HFFc6 (cell line): ENCODE data around the gene SCAANT1. TPM values are rescaled to one million over a fixed set of nuclear protein-coding genes. Genes with fewer than 3 reads are reported as not detected.

Experiments
- DNase-seq: peaks from one replicate; pipeline ENCODE4 v3.0.0-alpha.2; 2018
- H3K27ac Mint-ChIP-seq: 2 replicates; pipeline ENCODE4 v1.8.0; 2020; ENCODE audit warnings: mild to moderate bottlenecking, mixed read lengths
- H3K27me3 Mint-ChIP-seq: 2 replicates; pipeline ENCODE4 v1.8.0; 2021; ENCODE audit warnings: mild to moderate bottlenecking, moderate library complexity, mixed read lengths; ENCODE audit not compliant: insufficient read depth
- H3K36me3 Mint-ChIP-seq: 2 replicates; pipeline ENCODE4 v1.8.0; 2021; ENCODE audit warnings: low read depth, mixed read lengths
- H3K4me1 Mint-ChIP-seq: 2 replicates; pipeline ENCODE4 v1.8.0; 2020; ENCODE audit warnings: low read depth, mixed read lengths
- H3K4me3 Mint-ChIP-seq: 2 replicates; pipeline ENCODE4 v1.8.0; 2020; ENCODE audit warnings: mild to moderate bottlenecking, moderate library complexity, mixed read lengths
- H3K9me3 Mint-ChIP-seq: 2 replicates; pipeline ENCODE4 v1.8.0; 2020; ENCODE audit warnings: mild to moderate bottlenecking, mixed read lengths
- CTCF ChIP-seq: fragments of 200-600 bp; sonication (generic); IDR thresholded peaks from 2 replicates; pipeline ENCODE4 v1.5.0; 2021; ENCODE audit warnings: antibody characterized with exemption, mild to moderate bottlenecking
- total RNA-seq, 6 experiments: library from RNA; stranded (reverse); fragmentation: NEBNext Ultra II Directional; extraction: Animal tissue kit (Norgen Biotek cat#: 25700); gene quantifications; 2 replicates in 1 of 6; 3 replicates in 5 of 6; pipeline ENCODE4 v1.2.3, GENCODE V29; 2021

Gene SCAANT1
- total RNA-seq, 6 experiments from 2014 or later = not detected

GRCh38 chr3:63874769-63875168 lies 37.4 kb downstream of the SCAANT1 start:
- H3K27ac Mint-ChIP-seq = no peak overlapping the region
- no peaks in the 10 kb centered on the region for H3K9me3 Mint-ChIP-seq
- H3K27me3 Mint-ChIP-seq = no peaks in the 10 kb centered on the region
- peaks cover 52% of the 10 kb centered on the region for H3K4me1 Mint-ChIP-seq
- no peaks in the 10 kb centered on the region for H3K36me3 Mint-ChIP-seq
- TF ChIP-seq CTCF = no peak
- no peak overlapping the region for H3K4me3 Mint-ChIP-seq
- DNase-seq = no peak

DNA sequence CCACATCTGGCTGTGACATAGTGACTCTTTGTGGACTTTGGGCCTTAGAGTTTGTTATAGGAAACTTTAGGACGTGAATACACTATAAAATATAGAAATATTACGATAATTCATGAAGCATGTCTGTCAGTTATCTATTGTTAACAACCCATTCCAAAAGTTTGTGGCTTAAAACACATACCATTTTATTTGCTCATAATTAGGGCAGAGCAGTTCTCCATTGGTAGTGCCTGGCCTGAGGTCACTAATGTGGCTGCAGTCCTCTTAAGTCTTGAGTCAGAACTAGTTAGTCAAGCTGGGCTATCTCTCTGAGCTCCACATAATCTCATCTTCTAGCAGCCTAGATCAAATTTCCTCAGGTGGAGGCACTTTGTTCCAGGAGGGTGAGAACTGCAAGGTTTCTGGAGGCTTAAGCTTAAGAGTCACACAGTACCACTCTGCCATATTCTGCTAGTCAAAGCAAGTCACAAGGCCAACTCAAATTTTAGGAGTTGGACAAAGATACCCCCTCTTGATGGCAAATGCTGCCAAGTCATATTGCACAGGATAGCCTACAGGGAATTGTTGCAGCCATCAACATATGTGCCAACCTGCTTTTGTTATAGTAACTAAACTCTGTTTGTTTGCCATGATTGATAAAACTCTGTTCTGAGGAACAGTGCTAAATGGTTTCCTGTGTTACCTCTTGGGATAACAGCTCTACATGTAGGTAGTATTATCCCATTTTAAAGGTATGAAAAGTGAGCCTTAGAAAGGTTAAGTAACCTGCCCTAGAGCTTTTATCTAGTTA lies 39.9 kb downstream of the SCAANT1 start:
- Mint-ChIP-seq H3K36me3 (0 out of 2 replicates have a peak, but pooled peaks cover 1% of the 10 kb centered on the region), H3K9me3 (no peaks in the 10 kb centered on the region), H3K4me3 (peak overlapping the region; percentile 51), H3K27ac (peak overlapping the region; percentile 66), H3K4me1 (peaks cover 36% of the 10 kb centered on the region), H3K27me3 (no peaks in the 10 kb centered on the region)
- peak; percentile 84 for DNase-seq
- no peak for TF ChIP-seq CTCF

DNA sequence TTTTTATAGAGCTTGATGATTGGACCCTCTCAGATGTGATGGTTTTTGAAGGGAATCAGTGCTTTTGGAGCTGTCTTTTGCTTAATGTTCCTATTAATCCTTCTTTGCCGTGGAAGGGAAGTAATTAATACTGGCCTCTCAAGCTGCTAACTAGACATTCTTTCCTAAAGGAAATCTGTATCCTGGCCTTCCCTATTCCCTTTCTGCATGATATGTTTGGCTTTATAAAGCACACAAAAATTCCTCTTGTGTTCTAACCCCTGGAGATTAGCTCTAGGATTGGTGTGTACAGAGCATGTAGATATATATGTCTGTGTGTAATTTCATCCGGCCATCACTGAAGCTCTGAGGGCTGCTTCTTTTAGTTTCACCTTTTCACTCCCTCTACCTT lies 41.6 kb downstream of the SCAANT1 start:
- Mint-ChIP-seq H3K27me3 (no peaks in the 10 kb centered on the region), H3K36me3 (peaks cover 12% of the 10 kb centered on the region), H3K9me3 (no peaks in the 10 kb centered on the region), H3K4me3 (no peak overlapping the region), H3K27ac (no peak overlapping the region), H3K4me1 (peaks cover 22% of the 10 kb centered on the region)
- DNase-seq = no peak
- TF ChIP-seq CTCF = no peak

- no peak overlapping the region for H3K27ac Mint-ChIP-seq
Observed at GRCh38 chr3:63869940-63870614, 42.1 kb downstream of the SCAANT1 start.

DNA sequence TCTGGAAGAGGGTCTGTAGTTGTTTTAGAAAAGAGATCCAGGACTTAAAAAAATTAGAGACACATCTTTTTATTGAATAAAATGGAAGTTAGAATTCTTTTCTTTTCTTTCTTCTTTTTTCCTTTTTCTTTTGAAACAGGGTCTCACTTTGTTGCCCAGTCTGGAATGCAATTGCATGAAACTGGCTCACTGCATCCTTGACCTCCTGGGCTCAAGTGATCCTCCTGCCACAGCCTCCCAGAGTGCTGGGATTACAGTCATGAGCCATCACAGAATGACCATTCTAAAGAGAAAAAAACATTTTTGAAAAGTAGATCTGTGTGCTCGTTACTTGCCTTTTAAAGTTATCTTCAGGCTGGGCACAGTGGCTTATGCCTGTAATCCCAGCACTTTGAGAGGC lies 45.0 kb downstream of the SCAANT1 start:
- Mint-ChIP-seq H3K4me3 (no peak overlapping the region), H3K27ac (no peak overlapping the region), H3K4me1 (peaks cover 29% of the 10 kb centered on the region), H3K27me3 (peaks cover 5% of the 10 kb centered on the region), H3K9me3 (no peaks in the 10 kb centered on the region), H3K36me3 (peaks cover 19% of the 10 kb centered on the region)
- no peak for DNase-seq
- TF ChIP-seq CTCF = no peak

More at GRCh38 chr3:63869940-63870614, 42.1 kb downstream of the SCAANT1 start:
- TF ChIP-seq CTCF = no peak
- H3K27me3 Mint-ChIP-seq = no peaks in the 10 kb centered on the region
- no peaks in the 10 kb centered on the region for H3K9me3 Mint-ChIP-seq
- no peak for DNase-seq
- peaks cover 23% of the 10 kb centered on the region for H3K4me1 Mint-ChIP-seq
- no peak overlapping the region for H3K4me3 Mint-ChIP-seq
- peaks cover 14% of the 10 kb centered on the region for H3K36me3 Mint-ChIP-seq
